GM18868 (cell line): Measurements from ENCODE around the gene BUD23.

Experiments
- ATAC-seq: cut with Tn5 transposase; IDR thresholded peaks from one replicate; pipeline ENCODE4 v1.9.1; 2021; ENCODE audit warnings: mild to moderate bottlenecking, moderate library complexity; ENCODE audit not compliant: unreplicated experiment

Gene BUD23

GRCh38 chr7:73738612-73739386 is 55.4 kb downstream of the BUD23 start, which contains the start of gene ABHD11:
ABHD11 (minus strand) TSS chr7:73738802; CDS start chr7:73738770, 32 bp downstream.
- ATAC-seq: peak; percentile 86

GRCh38 chr7:73739387-73739767 is 56.0 kb downstream of the BUD23 start:
- peak; percentile 1 for ATAC-seq

- no peak for ATAC-seq
These were observed 56.8 kb downstream of the BUD23 start for GRCh38 chr7:73740212-73740611.

- ATAC-seq: no peak
These were observed 57.4 kb downstream of the BUD23 start for GRCh38 chr7:73740771-73741170.

GRCh38 chr7:73741600-73741999 is 58.2 kb downstream of the BUD23 start:
- ATAC-seq: no peak

- ATAC-seq: no peak
These were observed 58.9 kb downstream of the BUD23 start for GRCh38 chr7:73742338-73742752.

- ATAC-seq: no peak
These were observed 59.6 kb downstream of the BUD23 start for GRCh38 chr7:73742753-73743641.

- no peak for ATAC-seq
These were observed 63.0 kb downstream of the BUD23 start for GRCh38 chr7:73746378-73746777.
